ENCODE results near the gene CAMK2A. TPM values are rescaled to one million over a fixed set of nuclear protein-coding genes. Genes with fewer than 3 reads are reported as not detected.

CAMK2A gene
- total and polyA plus RNA-seq, 2 experiments from 2014 or later: 11.8 to 47.7 TPM

- Histone ChIP-seq H3K4me1 (ENCODE audit: low read depth) (peaks cover 12% of the 10 kb centered on the region), H3K9me3 (ENCODE audit: low read depth) (no peaks in the 10 kb centered on the region), H3K27ac (no peak overlapping the region), H3K4me3 (no peak overlapping the region), H3K36me3 (no peaks in the 10 kb centered on the region), H3K27me3 (peaks cover 12% of the 10 kb centered on the region)
- DNase-seq (ENCODE audit: low read depth in 1 of 2, low spot score in 1 of 2): no peak
- TF ChIP-seq CTCF (IDR thresholded peaks at IDR 0.05; ENCODE audit: low read depth, low read length): no peak
These were observed 16.0 kb upstream of the CAMK2A start for GRCh38 chr5:150305557-150305956.

GRCh38 chr5:150305095-150305494 is 15.5 kb upstream of the CAMK2A start:
- Histone ChIP-seq H3K9me3 (ENCODE audit: low read depth) (no peaks in the 10 kb centered on the region), H3K27ac (no peak overlapping the region), H3K4me3 (no peak overlapping the region), H3K36me3 (no peaks in the 10 kb centered on the region), H3K4me1 (ENCODE audit: low read depth) (peaks cover 12% of the 10 kb centered on the region), H3K27me3 (peaks cover 12% of the 10 kb centered on the region)
- DNase-seq (ENCODE audit: low read depth in 1 of 2, low spot score in 1 of 2): no peak
- no peak for TF ChIP-seq CTCF (IDR thresholded peaks at IDR 0.05; ENCODE audit: low read depth, low read length)

- no peak for DNase-seq (ENCODE audit: low read depth in 1 of 2, low spot score in 1 of 2)
- peaks cover 12% of the 10 kb centered on the region for H3K4me1 ChIP-seq (ENCODE audit: low read depth)
- H3K4me3 ChIP-seq: no peak overlapping the region
- H3K36me3 ChIP-seq: no peaks in the 10 kb centered on the region
- no peak for TF ChIP-seq CTCF (IDR thresholded peaks at IDR 0.05; ENCODE audit: low read depth, low read length)
- H3K27me3 ChIP-seq: peaks cover 12% of the 10 kb centered on the region
- no peak overlapping the region for H3K27ac ChIP-seq
- H3K9me3 ChIP-seq (ENCODE audit: low read depth): no peaks in the 10 kb centered on the region
These were observed 15.0 kb upstream of the CAMK2A start for GRCh38 chr5:150304481-150305081.

GRCh38 chr5:150303660-150304386 is 14.2 kb upstream of the CAMK2A start:
- H3K4me3 ChIP-seq: no peak overlapping the region

GRCh38 chr5:150303070-150303615 is 13.6 kb upstream of the CAMK2A start:
- DNase-seq (ENCODE audit: low read depth in 1 of 2, low spot score in 1 of 2): peak in 1 of 2 donors; percentile 62
- TF ChIP-seq CTCF (IDR thresholded peaks at IDR 0.05; ENCODE audit: low read depth, low read length): no peak
- H3K4me3 ChIP-seq: no peak overlapping the region
- no peak overlapping the region for H3K27ac ChIP-seq
- H3K36me3 ChIP-seq: no peaks in the 10 kb centered on the region
- H3K27me3 ChIP-seq: peaks cover 12% of the 10 kb centered on the region
- peaks cover 7% of the 10 kb centered on the region for H3K4me1 ChIP-seq (ENCODE audit: low read depth)
- no peaks in the 10 kb centered on the region for H3K9me3 ChIP-seq (ENCODE audit: low read depth)

More at GRCh38 chr5:150303660-150304386, 14.2 kb upstream of the CAMK2A start:
- Histone ChIP-seq H3K36me3 (no peaks in the 10 kb centered on the region), H3K27me3 (peaks cover 12% of the 10 kb centered on the region), H3K4me1 (ENCODE audit: low read depth) (peaks cover 12% of the 10 kb centered on the region), H3K9me3 (ENCODE audit: low read depth) (no peaks in the 10 kb centered on the region), H3K27ac (no peak overlapping the region)
- no peak for TF ChIP-seq CTCF (IDR thresholded peaks at IDR 0.05; ENCODE audit: low read depth, low read length)
- DNase-seq (ENCODE audit: low read depth in 1 of 2, low spot score in 1 of 2): peak in 1 of 2 donors; percentile 76

Data from cardiac muscle cell (in vitro differentiated cells and primary cell).